H9 (cell line): ENCODE data around the gene SLC29A2. TPM values are rescaled to one million over a fixed set of nuclear protein-coding genes. Genes with fewer than 3 reads are reported as not detected.

Experiments
- DNase-seq: peaks from one replicate; pipeline ENCODE4 v3.0.0-alpha.2; 2017
- H2AFZ ChIP-seq: one replicate; pipeline ENCODE4 v1.6.1; 2013; ENCODE audit warnings: mild to moderate bottlenecking, low read length, control low read depth, moderate library complexity
- H2AK5ac ChIP-seq: 2 replicates; pipeline ENCODE4 v1.6.1; 2013; ENCODE audit warnings: low read length, control low read depth, mixed read lengths; ENCODE audit not compliant: insufficient read length
- H2BK120ac ChIP-seq: one replicate; pipeline ENCODE4 v1.6.1; 2013; ENCODE audit warnings: low read depth, mild to moderate bottlenecking, low read length, control low read depth, inconsistent platforms; ENCODE audit not compliant: poor library complexity, severe bottlenecking
- H2BK12ac ChIP-seq: 2 replicates; pipeline ENCODE4 v1.6.1; 2013; ENCODE audit warnings: low read length, control low read depth, mixed read lengths, low read depth; ENCODE audit not compliant: insufficient read length
- H2BK15ac ChIP-seq: 2 replicates; pipeline ENCODE4 v1.6.1; 2013; ENCODE audit warnings: low read depth, low read length, control low read depth
- H2BK20ac ChIP-seq: one replicate; pipeline ENCODE4 v1.6.1; 2013; ENCODE audit warnings: low read depth, mild to moderate bottlenecking, low read length, control low read depth, inconsistent platforms; ENCODE audit not compliant: poor library complexity, severe bottlenecking
- H2BK5ac ChIP-seq: 2 replicates; pipeline ENCODE4 v1.6.1; 2013; ENCODE audit warnings: low read length, control low read depth, mixed read lengths; ENCODE audit not compliant: insufficient read length
- H3K14ac ChIP-seq: 2 replicates; pipeline ENCODE4 v1.6.1; 2013; ENCODE audit warnings: low read length, control low read depth; ENCODE audit not compliant: insufficient read depth
- H3K18ac ChIP-seq: 2 replicates; pipeline ENCODE4 v1.6.1; 2013; ENCODE audit warnings: low read depth, mild to moderate bottlenecking, mixed read lengths, low read length, control low read depth; ENCODE audit not compliant: insufficient read length
- H3K23ac ChIP-seq: 2 replicates; pipeline ENCODE4 v1.6.1; 2013; ENCODE audit warnings: low read length, control low read depth, mixed read lengths, low read depth; ENCODE audit not compliant: insufficient read length
- H3K23me2 ChIP-seq: 2 replicates; pipeline ENCODE4 v1.6.1; 2013; ENCODE audit warnings: low read depth, mild to moderate bottlenecking, mixed read lengths, low read length, control low read depth; ENCODE audit not compliant: insufficient read length, poor library complexity, severe bottlenecking
- H3K27ac ChIP-seq: 2 replicates; pipeline ENCODE4 v1.5.1; 2013; ENCODE audit warnings: low read length, control low read depth, mixed read lengths, low read depth; ENCODE audit not compliant: insufficient read length
- H3K27me3 ChIP-seq: 2 replicates; pipeline ENCODE4 v1.6.1; 2013; ENCODE audit warnings: low read length, control low read depth, inconsistent platforms; ENCODE audit not compliant: insufficient read depth
- H3K4ac ChIP-seq: 2 replicates; pipeline ENCODE4 v1.6.1; 2013; ENCODE audit warnings: low read depth, mild to moderate bottlenecking, control low read depth, inconsistent platforms, low read length, moderate library complexity
- H3K4me1 ChIP-seq: 2 replicates; pipeline ENCODE4 v1.6.1; 2013; ENCODE audit warnings: low read length, control low read depth, inconsistent platforms; ENCODE audit not compliant: insufficient read depth
- H3K4me2 ChIP-seq: 2 replicates; pipeline ENCODE4 v1.6.1; 2013; ENCODE audit warnings: low read length, control low read depth, mixed read lengths; ENCODE audit not compliant: insufficient read length, insufficient read depth
- H3K56ac ChIP-seq: 2 replicates; pipeline ENCODE4 v1.6.1; 2013; ENCODE audit warnings: low read depth, mild to moderate bottlenecking, mixed read lengths, low read length, control low read depth; ENCODE audit not compliant: insufficient read length
- H3K79me1 ChIP-seq: 2 replicates; pipeline ENCODE4 v1.6.1; 2013; ENCODE audit warnings: low read depth, mild to moderate bottlenecking, moderate library complexity, low read length, control low read depth, inconsistent platforms; ENCODE audit not compliant: insufficient read depth, poor library complexity, severe bottlenecking
- H3K79me2 ChIP-seq: 2 replicates; pipeline ENCODE4 v1.6.1; 2013; ENCODE audit warnings: low read length, control low read depth, inconsistent platforms; ENCODE audit not compliant: insufficient read depth
- H3K9ac ChIP-seq: 2 replicates; pipeline ENCODE4 v1.6.1; 2013; ENCODE audit warnings: low read length, control low read depth, mixed read lengths; ENCODE audit not compliant: insufficient read length; ENCODE audit errors: extremely low read depth
- H3K9me3 ChIP-seq: one replicate; pipeline ENCODE4 v1.6.1; 2013; ENCODE audit warnings: low read depth, low read length, inconsistent platforms; ENCODE audit not compliant: control insufficient read depth
- H3T11ph ChIP-seq: one replicate; pipeline ENCODE4 v1.6.1; 2013; ENCODE audit warnings: mild to moderate bottlenecking, low read length, control low read depth, inconsistent platforms
- H4K20me1 ChIP-seq: one replicate; pipeline ENCODE4 v1.6.1; 2013; ENCODE audit not compliant: control insufficient read depth, insufficient read length, insufficient read depth
- H4K5ac ChIP-seq: 2 replicates; pipeline ENCODE4 v1.6.1; 2013; ENCODE audit warnings: low read depth, mild to moderate bottlenecking, mixed read lengths, low read length, control low read depth; ENCODE audit not compliant: insufficient read length
- H4K8ac ChIP-seq: replicated peaks from 2 replicates; pipeline ENCODE4 v1.6.1; 2013; ENCODE audit warnings: low read length, control low read depth, mixed read lengths, low read depth; ENCODE audit not compliant: insufficient read length
- H4K91ac ChIP-seq: 2 replicates; pipeline ENCODE4 v1.6.1; 2013; ENCODE audit warnings: low read depth, mild to moderate bottlenecking, moderate library complexity, mixed read lengths, low read length, control low read depth; ENCODE audit not compliant: insufficient read length
- H3K27ac Mint-ChIP-seq, 3 experiments: 2 replicates in 2 of 3; 3 replicates in 1 of 3; pipeline ENCODE4 v1.8.0; 2020 to 2021; ENCODE audit warnings: mixed read lengths in 3 of 3, mild to moderate bottlenecking in 1 of 3, moderate library complexity in 1 of 3
- H3K27me3 Mint-ChIP-seq: 2 replicates; pipeline ENCODE4 v1.8.0; 2021; ENCODE audit warnings: low read depth, mild to moderate bottlenecking, moderate library complexity, mixed read lengths
- H3K36me3 Mint-ChIP-seq, 3 experiments: 2 replicates in 2 of 3; 3 replicates in 1 of 3; pipeline ENCODE4 v1.8.0; 2020 to 2021; ENCODE audit warnings: low read depth in 3 of 3, mixed read lengths in 3 of 3; ENCODE audit not compliant: insufficient read depth in 1 of 3
- H3K4me1 Mint-ChIP-seq, 2 experiments: 2 replicates each; pipeline ENCODE4 v1.8.0; 2020; ENCODE audit warnings: mixed read lengths in 2 of 2
- H3K4me3 Mint-ChIP-seq, 2 experiments: 2 replicates in 1 of 2; 3 replicates in 1 of 2; pipeline ENCODE4 v1.8.0; 2020 to 2021; ENCODE audit warnings: mild to moderate bottlenecking in 2 of 2, mixed read lengths in 2 of 2, moderate library complexity in 1 of 2
- H3K9me3 Mint-ChIP-seq, 2 experiments: 2 replicates in 1 of 2; 3 replicates in 1 of 2; pipeline ENCODE4 v1.8.0; 2020; ENCODE audit warnings: mild to moderate bottlenecking in 2 of 2, mixed read lengths in 2 of 2, moderate library complexity in 1 of 2
- WGBS: extraction: QIAGEN DNeasy Blood & Tissue Kit; methylation state at CpG from one replicate; pipeline ENCODE4 v1.1.7; 2013; ENCODE audit warnings: missing lambda C conversion rate, low lambda C conversion rate, mixed read lengths; ENCODE audit not compliant: insufficient read length; ENCODE audit errors: extremely low coverage; 5-methylcytosine and 5-hydroxymethylcytosine counted together
- total RNA-seq: library from RNA; stranded (reverse); gene quantifications from 2 replicates; pipeline ENCODE4 v1.2.1, GENCODE V29; 2021
- TF ChIP-seq, protein P1 (sequence below): fragments of 200-600 bp; sonication (generic); conservative IDR thresholded peaks from 3 replicates; pipeline ENCODE4 v1.8.0; 2021; ENCODE audit warnings: antibody characterized with exemption, mild to moderate bottlenecking

Gene SLC29A2
- total RNA-seq, 1 experiment from 2014 or later: 29.8 TPM

- Mint-ChIP-seq H3K4me1 (peaks cover 7 to 8% of the 10 kb centered on the region in 2 experiments), H3K4me3 (no peak overlapping the region), H3K36me3 (peaks cover 28 to 66% (median 52%) of the 10 kb centered on the region in 3 experiments; a peak in 6 of 7 replicates), H3K27me3 (no peaks in the 10 kb centered on the region; the same call in 1 of the 2 replicates), H3K9me3 (no peaks in the 10 kb centered on the region), H3K27ac (no peak overlapping the region)
- Histone ChIP-seq H3K27me3 (no peaks in the 10 kb centered on the region), H3K4ac (no peak overlapping the region), H3K14ac (no peak overlapping the region), H2BK20ac (no peak overlapping the region), H3K18ac (no peak overlapping the region), H3K9me3 (no peaks in the 10 kb centered on the region), H4K91ac (no peak overlapping the region), H3K27ac (no peak overlapping the region), H3K23me2 (no peaks in the 10 kb centered on the region), H2AK5ac (no peak overlapping the region), H4K20me1 (no peaks in the 10 kb centered on the region), H3K23ac (no peak overlapping the region), H3K56ac (no peak overlapping the region), H3K9ac (no peak overlapping the region), H3K79me2 (no peaks in the 10 kb centered on the region), H2BK12ac (no peak overlapping the region), H2BK120ac (no peak overlapping the region), H2AFZ (no peak overlapping the region), H3K79me1 (no peaks in the 10 kb centered on the region), H4K5ac (no peak overlapping the region), H3T11ph (no peak overlapping the region), H2BK5ac (no peak overlapping the region), H2BK15ac (no peak overlapping the region), H3K4me1 (peaks cover 4% of the 10 kb centered on the region; the same call in 1 of the 2 replicates), H4K8ac (no peak overlapping the region), H3K4me2 (no peak overlapping the region)
- no CpG with 5 or more reads among the region's 14 CpGs for WGBS
- no peak for DNase-seq
- TF ChIP-seq, protein P1, sequence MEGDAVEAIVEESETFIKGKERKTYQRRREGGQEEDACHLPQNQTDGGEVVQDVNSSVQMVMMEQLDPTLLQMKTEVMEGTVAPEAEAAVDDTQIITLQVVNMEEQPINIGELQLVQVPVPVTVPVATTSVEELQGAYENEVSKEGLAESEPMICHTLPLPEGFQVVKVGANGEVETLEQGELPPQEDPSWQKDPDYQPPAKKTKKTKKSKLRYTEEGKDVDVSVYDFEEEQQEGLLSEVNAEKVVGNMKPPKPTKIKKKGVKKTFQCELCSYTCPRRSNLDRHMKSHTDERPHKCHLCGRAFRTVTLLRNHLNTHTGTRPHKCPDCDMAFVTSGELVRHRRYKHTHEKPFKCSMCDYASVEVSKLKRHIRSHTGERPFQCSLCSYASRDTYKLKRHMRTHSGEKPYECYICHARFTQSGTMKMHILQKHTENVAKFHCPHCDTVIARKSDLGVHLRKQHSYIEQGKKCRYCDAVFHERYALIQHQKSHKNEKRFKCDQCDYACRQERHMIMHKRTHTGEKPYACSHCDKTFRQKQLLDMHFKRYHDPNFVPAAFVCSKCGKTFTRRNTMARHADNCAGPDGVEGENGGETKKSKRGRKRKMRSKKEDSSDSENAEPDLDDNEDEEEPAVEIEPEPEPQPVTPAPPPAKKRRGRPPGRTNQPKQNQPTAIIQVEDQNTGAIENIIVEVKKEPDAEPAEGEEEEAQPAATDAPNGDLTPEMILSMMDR: no peak
Observed at GRCh38 chr11:66363187-66363601, 8.4 kb downstream of the SLC29A2 start.
